ENCODE results near the gene SYNE1.
A peak's percentile ranks its signal among the peaks of the same experiment; 100 is the strongest.
"Not testable (repeated sequence)": the region's sequence is repeated elsewhere in the genome, so short reads cannot be mapped to it uniquely, and the experiment has no call there.

Gene SYNE1

GRCh38 chr6:152558798-152559197 lies 78.4 kb downstream of the SYNE1 start:
- not testable (repeated sequence) for DNase-seq

- DNase-seq: no peak
These were observed 79.7 kb downstream of the SYNE1 start for GRCh38 chr6:152557502-152557901.

- no peak for DNase-seq
These were observed 82.3 kb downstream of the SYNE1 start for GRCh38 chr6:152554851-152555250.

GRCh38 chr6:152552616-152553209 lies 84.4 kb downstream of the SYNE1 start:
- peak; percentile 66 for DNase-seq

- DNase-seq: no peak
These were observed 93.6 kb downstream of the SYNE1 start for GRCh38 chr6:152543519-152543918.

GRCh38 chr6:152540381-152540780 lies 96.8 kb downstream of the SYNE1 start:
- DNase-seq: no peak

GRCh38 chr6:152534541-152534940 lies 102.6 kb downstream of the SYNE1 start:
- DNase-seq: no peak

- no peak for DNase-seq
These were observed 104.4 kb downstream of the SYNE1 start for GRCh38 chr6:152532556-152533422.

- no peak for DNase-seq
These were observed 105.5 kb downstream of the SYNE1 start for GRCh38 chr6:152531659-152532058.

GRCh38 chr6:152529369-152529768 lies 107.8 kb downstream of the SYNE1 start:
- DNase-seq: no peak

GRCh38 chr6:152514120-152514519 lies 123.0 kb downstream of the SYNE1 start:
- not testable (repeated sequence) for DNase-seq

GRCh38 chr6:152509916-152510315 lies 127.2 kb downstream of the SYNE1 start:
- DNase-seq: no peak

GRCh38 chr6:152508477-152508876 lies 128.7 kb downstream of the SYNE1 start:
- DNase-seq: no peak

- no peak for DNase-seq
These were observed 133.6 kb downstream of the SYNE1 start for GRCh38 chr6:152503546-152503945.

- DNase-seq: no peak
These were observed 134.6 kb downstream of the SYNE1 start for GRCh38 chr6:152502421-152503188.

GRCh38 chr6:152499931-152500330 lies 137.2 kb downstream of the SYNE1 start:
- no peak for DNase-seq

- no peak for DNase-seq
These were observed 140.4 kb downstream of the SYNE1 start for GRCh38 chr6:152496731-152497130.

- DNase-seq: not testable (repeated sequence)
These were observed 141.7 kb downstream of the SYNE1 start for GRCh38 chr6:152495456-152495855.

GRCh38 chr6:152492281-152492680 lies 144.9 kb downstream of the SYNE1 start:
- not testable (repeated sequence) for DNase-seq

GRCh38 chr6:152491501-152491900 lies 145.7 kb downstream of the SYNE1 start:
- DNase-seq: not testable (repeated sequence)

- DNase-seq: not testable (repeated sequence)
These were observed 146.2 kb downstream of the SYNE1 start for GRCh38 chr6:152490971-152491378.

- no peak for DNase-seq
These were observed 152.4 kb downstream of the SYNE1 start for GRCh38 chr6:152484806-152485205.

- no peak for DNase-seq
These were observed 154.9 kb downstream of the SYNE1 start for GRCh38 chr6:152482289-152482688.

Measured in retina (tissue), 1 donor.